Measurements from ENCODE around the gene ALG5.

The ALG5 gene

DNA sequence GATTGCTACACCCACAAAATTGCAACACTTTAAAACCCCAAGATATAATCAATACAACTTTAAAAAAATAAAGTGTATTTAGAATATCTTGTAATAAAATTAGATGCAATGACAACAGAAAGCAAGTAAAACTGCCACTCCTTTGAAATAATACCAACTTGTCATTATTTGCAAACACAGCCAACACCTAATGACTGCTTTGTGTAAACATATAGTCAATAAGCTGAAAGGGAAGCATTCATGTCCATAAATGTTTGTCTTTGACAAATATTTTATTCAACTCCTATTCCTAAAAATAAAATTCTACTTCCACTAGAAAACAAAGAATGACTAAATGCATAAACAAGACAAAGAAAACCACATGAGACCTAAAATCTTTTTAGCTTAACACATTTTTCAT is 85.7 kb downstream of the ALG5 start:
- no peak for DNase-seq

DNA sequence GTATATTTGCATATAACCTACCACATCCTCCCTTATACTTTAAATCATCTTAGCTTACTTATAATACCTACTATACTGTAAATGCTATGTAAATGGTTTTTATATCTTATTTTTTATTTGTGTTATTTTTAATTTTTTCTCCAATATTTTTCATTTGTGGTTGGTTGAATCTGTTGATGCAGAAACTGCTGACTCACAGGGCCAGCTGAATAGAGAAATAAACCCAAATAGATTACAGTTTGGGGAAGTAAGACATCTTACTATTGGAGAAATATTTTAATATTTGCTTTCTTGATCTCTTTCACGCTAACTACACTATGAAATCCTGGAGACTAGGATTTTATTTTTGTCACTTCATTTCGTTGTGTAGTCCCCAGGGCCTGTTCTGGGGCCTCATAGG is 86.2 kb downstream of the ALG5 start:
- no peak for DNase-seq

DNA sequence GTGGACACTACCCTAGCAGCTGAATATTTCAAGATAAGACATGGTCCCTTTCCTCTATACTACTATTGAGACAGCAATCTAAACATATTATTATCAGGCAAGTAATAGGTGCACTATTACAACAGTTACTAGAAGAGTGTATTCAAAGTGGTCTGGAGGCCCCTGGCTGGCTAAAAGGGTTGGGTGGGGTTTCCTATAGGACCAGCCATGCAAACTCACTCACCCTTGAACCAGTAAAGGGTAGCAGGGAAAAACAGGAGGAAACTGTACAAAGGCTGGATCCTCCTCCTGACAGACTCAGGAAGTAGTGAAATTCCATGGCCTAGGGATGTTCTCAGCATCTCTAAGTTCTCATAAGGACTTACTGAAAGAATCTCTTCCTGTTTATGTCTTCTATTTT is 86.8 kb downstream of the ALG5 start:
- DNase-seq, result no peak

DNA sequence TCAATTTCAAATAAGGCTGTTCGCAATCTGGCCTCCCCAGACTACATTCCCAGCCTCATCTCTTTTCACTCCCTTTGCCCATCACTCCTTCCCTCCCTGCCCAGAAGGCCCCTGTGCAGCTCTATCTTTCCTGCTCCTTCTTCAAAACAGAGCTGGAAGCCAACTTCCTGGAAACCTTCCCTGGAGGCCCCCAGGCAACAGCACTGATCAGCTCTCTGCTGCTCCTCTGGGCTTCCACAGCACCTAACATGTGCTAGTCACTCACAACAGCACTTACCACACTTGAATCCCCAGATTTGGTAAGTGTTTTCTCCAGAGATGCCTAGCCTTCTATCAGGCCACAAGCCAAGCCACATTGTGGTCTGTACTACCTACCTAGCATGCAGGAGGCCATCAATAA is 88.6 kb downstream of the ALG5 start:
- no peak for DNase-seq

DNA sequence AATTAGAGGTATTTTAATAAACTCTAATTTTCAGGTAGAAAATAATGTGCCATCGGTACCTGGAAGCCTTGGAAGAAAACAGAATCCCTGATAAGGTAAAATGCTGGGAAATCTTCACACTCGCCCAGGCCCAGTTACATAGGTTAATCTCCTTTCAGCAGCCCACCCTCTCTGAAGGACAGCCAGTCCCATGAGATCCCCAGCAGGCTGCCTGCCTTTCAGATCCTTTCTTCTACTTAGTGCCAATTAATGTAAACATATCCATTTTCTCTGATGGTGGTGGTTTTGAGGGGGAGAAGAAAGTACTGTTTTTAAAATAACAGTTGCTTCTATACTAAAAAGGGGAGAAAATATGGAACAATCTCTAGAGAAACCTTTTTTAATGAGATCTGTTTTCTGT is 91.3 kb downstream of the ALG5 start:
- DNase-seq, result no peak

DNA sequence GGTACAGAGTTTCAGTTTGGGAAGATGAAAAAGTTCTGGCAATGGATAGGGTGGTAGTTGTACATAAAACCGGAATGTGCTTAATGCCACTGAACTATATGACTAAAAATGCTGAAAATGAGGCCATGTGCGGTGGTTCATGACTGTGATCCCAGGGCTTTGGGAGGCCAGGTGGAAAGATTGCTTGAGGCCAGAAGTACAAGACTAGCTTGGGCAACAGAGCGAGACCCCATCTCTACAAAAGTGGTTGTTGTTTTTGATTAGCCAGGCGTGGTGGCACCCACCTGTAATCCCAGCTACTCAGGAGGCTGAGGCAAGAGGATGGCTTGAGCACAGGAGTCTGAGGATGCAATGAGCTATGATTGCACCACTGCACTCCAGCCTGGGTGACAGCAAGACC is 91.9 kb downstream of the ALG5 start:
- no peak for DNase-seq

DNA sequence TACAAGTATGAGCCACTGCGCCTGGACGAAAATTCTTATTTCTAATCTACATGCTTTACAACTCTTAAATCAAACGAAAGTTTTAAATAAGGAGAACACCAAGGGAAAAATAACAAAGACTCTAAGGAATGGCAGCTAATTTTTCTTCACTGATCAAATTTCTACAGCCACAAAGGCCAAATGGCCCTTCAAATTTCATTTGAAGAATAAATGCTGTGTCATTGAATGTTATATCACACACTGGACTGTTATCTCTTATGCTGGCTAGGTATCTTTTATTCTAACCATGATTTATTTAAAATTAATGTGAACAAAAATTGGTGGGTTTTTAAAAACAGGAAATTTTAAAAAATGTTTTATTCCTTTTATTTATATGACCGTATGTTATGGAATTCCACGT is 93.2 kb downstream of the ALG5 start:
- DNase-seq, result no peak

DNA sequence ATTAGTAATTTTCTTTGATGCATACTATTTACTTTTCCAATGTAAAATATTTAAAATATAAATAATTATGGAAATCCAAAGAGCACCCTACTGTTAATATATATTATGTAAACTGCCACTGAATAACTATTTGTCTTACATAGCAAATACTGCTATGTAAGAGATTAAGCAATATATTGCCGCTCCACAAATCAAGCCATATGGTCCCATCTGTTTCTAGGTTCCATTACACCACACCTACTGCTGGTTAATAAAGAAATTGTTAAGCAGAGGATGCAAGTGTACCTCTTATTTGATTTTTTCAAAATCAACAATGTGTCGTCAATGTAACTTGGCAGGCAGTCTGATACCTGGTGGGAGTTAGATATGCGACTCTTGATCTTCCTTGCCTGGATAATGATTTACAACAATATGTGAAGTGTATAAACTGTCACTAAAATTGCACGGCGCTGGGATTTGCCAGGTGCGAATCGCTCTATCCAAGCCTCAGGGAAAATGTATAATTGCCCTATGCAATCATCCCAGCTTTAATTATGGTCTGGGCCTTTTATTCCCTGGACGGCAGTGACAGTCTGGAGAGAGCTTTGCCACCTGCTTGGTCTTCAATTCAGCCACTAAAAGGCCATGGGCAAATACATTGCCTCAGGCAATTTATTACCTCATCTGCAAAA is 95.1 kb downstream of the ALG5 start:
- DNase-seq, result peak; percentile 49 to 66
